ENCODE measurements around the gene PIM3.

The PIM3 gene

GRCh38 chr22:49968831-49969661 lies 8.5 kb downstream of the PIM3 start:
- Histone ChIP-seq H3K36me3 (ENCODE audit: insufficient read depth, low read depth, low read length) (0 out of 2 replicates have a peak, but pooled peaks cover 1% of the 10 kb centered on the region), H3K9ac (ENCODE audit: low read depth, low read length) (no peak overlapping the region), H3K27me3 (ENCODE audit: insufficient read depth, low read length) (peaks cover 35% of the 10 kb centered on the region), H3K4me3 (ENCODE audit: low read length) (no peak overlapping the region), H3K4me1 (ENCODE audit: insufficient read depth, low read length) (peaks cover 3% of the 10 kb centered on the region; the same call in 1 of the 2 replicates), H3K27ac (ENCODE audit: low read length) (no peak overlapping the region), H3K9me3 (ENCODE audit: insufficient read depth, low read depth, low read length) (no peaks in the 10 kb centered on the region)

GRCh38 chr22:49969751-49970527 lies 9.4 kb downstream of the PIM3 start:
- Histone ChIP-seq H3K4me3 (ENCODE audit: low read length) (no peak overlapping the region), H3K27ac (ENCODE audit: low read length) (no peak overlapping the region), H3K4me1 (ENCODE audit: insufficient read depth, low read length) (peaks cover 3% of the 10 kb centered on the region; the same call in 1 of the 2 replicates), H3K36me3 (ENCODE audit: insufficient read depth, low read depth, low read length) (no peaks in the 10 kb centered on the region), H3K9ac (ENCODE audit: low read depth, low read length) (no peak overlapping the region), H3K9me3 (ENCODE audit: insufficient read depth, low read depth, low read length) (no peaks in the 10 kb centered on the region), H3K27me3 (ENCODE audit: insufficient read depth, low read length) (peaks cover 35% of the 10 kb centered on the region)

- H3K9ac ChIP-seq (ENCODE audit: low read depth, low read length), result peak overlapping the region; percentile 16; the same call in 1 of the 2 replicates
Measured at GRCh38 chr22:49970528-49971231, 10.1 kb downstream of the PIM3 start.

GRCh38 chr22:49971232-49972162 lies 10.9 kb downstream of the PIM3 start:
- H3K27me3 ChIP-seq (ENCODE audit: insufficient read depth, low read length), result peaks cover 35% of the 10 kb centered on the region
- no peaks in the 10 kb centered on the region for H3K36me3 ChIP-seq (ENCODE audit: insufficient read depth, low read depth, low read length)
- H3K27ac ChIP-seq (ENCODE audit: low read length), result no peak overlapping the region
- H3K9ac ChIP-seq (ENCODE audit: low read depth, low read length), result peak overlapping the region; percentile 16; the same call in 1 of the 2 replicates
- H3K4me3 ChIP-seq (ENCODE audit: low read length), result peak overlapping the region; percentile 54; the same call in 1 of the 2 replicates
- peaks cover 3% of the 10 kb centered on the region; the same call in 1 of the 2 replicates for H3K4me1 ChIP-seq (ENCODE audit: insufficient read depth, low read length)
- H3K9me3 ChIP-seq (ENCODE audit: insufficient read depth, low read depth, low read length), result no peaks in the 10 kb centered on the region

More at GRCh38 chr22:49970528-49971231, 10.1 kb downstream of the PIM3 start:
- Histone ChIP-seq H3K9me3 (ENCODE audit: insufficient read depth, low read depth, low read length) (no peaks in the 10 kb centered on the region), H3K4me3 (ENCODE audit: low read length) (peak overlapping the region; percentile 54; the same call in 1 of the 2 replicates), H3K27ac (ENCODE audit: low read length) (no peak overlapping the region), H3K27me3 (ENCODE audit: insufficient read depth, low read length) (peaks cover 35% of the 10 kb centered on the region), H3K4me1 (ENCODE audit: insufficient read depth, low read length) (peaks cover 3% of the 10 kb centered on the region; the same call in 1 of the 2 replicates), H3K36me3 (ENCODE audit: insufficient read depth, low read depth, low read length) (no peaks in the 10 kb centered on the region)

- Histone ChIP-seq H3K27me3 (ENCODE audit: insufficient read depth, low read length) (peaks cover 35% of the 10 kb centered on the region), H3K9me3 (ENCODE audit: insufficient read depth, low read depth, low read length) (no peaks in the 10 kb centered on the region), H3K4me1 (ENCODE audit: insufficient read depth, low read length) (peaks cover 3% of the 10 kb centered on the region; the same call in 1 of the 2 replicates), H3K9ac (ENCODE audit: low read depth, low read length) (no peak overlapping the region), H3K4me3 (ENCODE audit: low read length) (no peak overlapping the region), H3K27ac (ENCODE audit: low read length) (no peak overlapping the region), H3K36me3 (ENCODE audit: insufficient read depth, low read depth, low read length) (no peaks in the 10 kb centered on the region)
Measured at GRCh38 chr22:49972163-49973017, 11.8 kb downstream of the PIM3 start.

- no peak overlapping the region for H3K27ac ChIP-seq (ENCODE audit: low read length)
- H3K4me3 ChIP-seq (ENCODE audit: low read length), result no peak overlapping the region
- no peak overlapping the region for H3K9ac ChIP-seq (ENCODE audit: low read depth, low read length)
- peaks cover 35% of the 10 kb centered on the region for H3K27me3 ChIP-seq (ENCODE audit: insufficient read depth, low read length)
- H3K4me1 ChIP-seq (ENCODE audit: insufficient read depth, low read length), result peaks cover 3% of the 10 kb centered on the region; the same call in 1 of the 2 replicates
- H3K36me3 ChIP-seq (ENCODE audit: insufficient read depth, low read depth, low read length), result no peaks in the 10 kb centered on the region
- H3K9me3 ChIP-seq (ENCODE audit: insufficient read depth, low read depth, low read length), result no peaks in the 10 kb centered on the region
Measured at GRCh38 chr22:49973018-49973961, 12.7 kb downstream of the PIM3 start.

GRCh38 chr22:49975543-49976389 lies 15.2 kb downstream of the PIM3 start:
- no peak overlapping the region for H3K4me3 ChIP-seq (ENCODE audit: low read length)
- H3K27ac ChIP-seq (ENCODE audit: low read length), result no peak overlapping the region
- no peak overlapping the region for H3K9ac ChIP-seq (ENCODE audit: low read depth, low read length)

GRCh38 chr22:49976439-49977175 lies 16.0 kb downstream of the PIM3 start:
- Histone ChIP-seq H3K27me3 (ENCODE audit: insufficient read depth, low read length) (peaks cover 18% of the 10 kb centered on the region), H3K27ac (ENCODE audit: low read length) (no peak overlapping the region), H3K9ac (ENCODE audit: low read depth, low read length) (no peak overlapping the region), H3K9me3 (ENCODE audit: insufficient read depth, low read depth, low read length) (no peaks in the 10 kb centered on the region; the same call in 1 of the 2 replicates), H3K4me1 (ENCODE audit: insufficient read depth, low read length) (no peaks in the 10 kb centered on the region), H3K4me3 (ENCODE audit: low read length) (no peak overlapping the region), H3K36me3 (ENCODE audit: insufficient read depth, low read depth, low read length) (no peaks in the 10 kb centered on the region)

More at GRCh38 chr22:49975543-49976389, 15.2 kb downstream of the PIM3 start:
- no peaks in the 10 kb centered on the region; the same call in 1 of the 2 replicates for H3K9me3 ChIP-seq (ENCODE audit: insufficient read depth, low read depth, low read length)
- no peaks in the 10 kb centered on the region for H3K4me1 ChIP-seq (ENCODE audit: insufficient read depth, low read length)
- no peaks in the 10 kb centered on the region for H3K36me3 ChIP-seq (ENCODE audit: insufficient read depth, low read depth, low read length)
- H3K27me3 ChIP-seq (ENCODE audit: insufficient read depth, low read length), result peaks cover 27% of the 10 kb centered on the region
